ENCODE measurements around the gene DVL3.
A peak's percentile ranks its signal among the peaks of the same experiment; 100 is the strongest.
"Not testable (repeated sequence)": the region's sequence is repeated elsewhere in the genome, so short reads cannot be mapped to it uniquely, and the experiment has no call there.

DVL3 gene

DNA sequence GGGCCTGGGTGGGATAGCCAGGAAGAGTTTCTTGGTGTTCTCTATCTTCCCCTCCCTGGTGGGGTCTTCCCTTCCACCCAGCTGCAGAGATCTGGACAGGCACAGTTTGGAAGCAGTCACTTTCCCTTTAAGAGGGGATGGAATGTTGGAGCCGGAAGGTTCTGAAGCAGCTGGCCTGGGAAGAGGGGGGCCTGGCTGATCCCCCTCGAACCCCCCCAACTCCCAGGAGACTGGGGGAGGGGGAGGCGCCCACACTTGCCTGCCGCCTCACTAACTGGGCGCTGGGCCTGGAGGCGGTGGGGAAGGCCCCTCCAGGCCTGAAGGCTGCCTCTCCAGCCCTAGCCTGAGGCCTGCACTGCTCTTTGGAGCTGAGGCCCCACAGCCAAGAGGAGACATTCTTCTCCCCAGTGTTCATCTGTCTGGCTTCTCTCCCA, 1.4 kb downstream of the DVL3 start:
- DNase-seq (ENCODE audit: low read depth, low spot score): no peak
- TF ChIP-seq CTCF (IDR thresholded peaks at IDR 0.05; ENCODE audit: insufficient read depth, low read length, missing control alignments): no peak
- ChIA-PET CTCF (interaction anchor here (2.1 to 2.2 kb wide), 2 partner anchors 24 to 94 kb away, joined by 8 to 9 read pairs; partner anchors contain the start of gene EEF1AKMT4), POLR2A (interaction anchor here (1.0 to 2.4 kb wide), 6 partner anchors 12 to 36 kb away, joined by 3 to 11 read pairs (median 4); partner anchors contain the start of genes ABCF3 and EIF2B5)
- peak overlapping the region; percentile 94 for H3K4me3 ChIP-seq (ENCODE audit: low read depth, low read length)

- H3K4me3 ChIP-seq (ENCODE audit: low read depth, low read length): peak overlapping the region; percentile 94
- no peak for DNase-seq (ENCODE audit: low read depth, low spot score)
- ChIA-PET POLR2A (interaction anchor here (1.0 to 2.4 kb wide), 4 partner anchors 12 to 35 kb away, joined by 3 to 11 read pairs (median 4); partner anchors contain the start of gene ABCF3), CTCF (interaction anchor here (1.1 to 2.2 kb wide), 4 partner anchors 12 to 261 kb away, joined by 3 to 9 read pairs (median 6); partner anchors contain the start of gene EEF1AKMT4)
- no peak for TF ChIP-seq CTCF (IDR thresholded peaks at IDR 0.05; ENCODE audit: insufficient read depth, low read length, missing control alignments)
Observed at GRCh38 chr3:184157206-184157605, 2.0 kb downstream of the DVL3 start.

- CTCF ChIA-PET: interaction anchor here (1.1 to 2.1 kb wide), 4 partner anchors 13 to 263 kb away, joined by 3 to 9 read pairs (median 4); partner anchors contain the start of gene EEF1AKMT4
- POLR2A ChIA-PET: interaction anchor here (0.9 kb wide), 1 partner anchor 12 kb away, joined by 3 read pairs; no protein-coding TSS in a partner anchor
- H3K4me3 ChIP-seq (ENCODE audit: low read depth, low read length): no peak overlapping the region
- no peak for DNase-seq (ENCODE audit: low read depth, low spot score)
- no peak for TF ChIP-seq CTCF (IDR thresholded peaks at IDR 0.05; ENCODE audit: insufficient read depth, low read length, missing control alignments)
Observed at GRCh38 chr3:184158404-184158803, 3.2 kb downstream of the DVL3 start.

DNA sequence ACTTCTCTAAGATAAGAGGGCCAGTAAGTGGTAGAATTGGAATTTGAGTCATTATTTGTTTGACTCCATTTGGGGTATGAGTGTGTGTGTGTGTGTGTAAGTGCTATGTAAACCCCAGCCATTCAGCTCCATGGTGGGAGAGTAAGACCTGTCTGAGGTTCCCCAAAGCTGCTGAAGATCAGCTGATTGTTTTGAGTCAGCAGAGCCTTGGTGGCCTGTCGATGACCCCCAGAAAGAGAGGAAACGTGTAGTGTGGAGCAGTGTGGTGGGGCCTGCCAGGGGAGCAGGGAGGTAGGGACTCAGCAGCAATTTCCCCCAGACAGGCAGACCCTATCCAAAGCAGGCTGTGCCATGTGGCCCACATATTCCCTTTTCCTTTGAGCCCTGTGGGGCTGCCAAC, 5.3 kb downstream of the DVL3 start:
- DNase-seq (ENCODE audit: low read depth, low spot score): no peak
- POLR2A ChIA-PET: interaction anchor here (0.8 to 2.2 kb wide), 4 partner anchors 9 to 26 kb away, joined by 3 to 9 read pairs (median 6); partner anchors contain the start of gene ABCF3
- CTCF ChIA-PET: interaction anchor here (0.9 to 2.1 kb wide), 8 partner anchors 9 to 265 kb away, joined by 3 to 8 read pairs (median 4); partner anchors contain the start of genes AP2M1, EEF1AKMT4 and EIF2B5
- no peak overlapping the region; the same call in 1 of the 2 replicates for H3K4me3 ChIP-seq (ENCODE audit: low read depth, low read length)
- TF ChIP-seq CTCF (IDR thresholded peaks at IDR 0.05; ENCODE audit: insufficient read depth, low read length, missing control alignments): no peak

- H3K4me3 ChIP-seq (ENCODE audit: low read depth, low read length); POLR2A ChIA-PET; DNase-seq (ENCODE audit: low read depth, low spot score); CTCF ChIA-PET: not testable (repeated sequence)
Observed at GRCh38 chr3:184162571-184163070, 7.4 kb downstream of the DVL3 start.

- CTCF ChIA-PET: interaction anchor here (0.8 to 1.0 kb wide), 3 partner anchors 76 to 269 kb away, joined by 3 read pairs; no protein-coding TSS in a partner anchor
- POLR2A ChIA-PET: no interaction called here
- no peak for TF ChIP-seq CTCF (IDR thresholded peaks at IDR 0.05; ENCODE audit: insufficient read depth, low read length, missing control alignments)
- no peak for DNase-seq (ENCODE audit: low read depth, low spot score)
- no peak overlapping the region for H3K4me3 ChIP-seq (ENCODE audit: low read depth, low read length)
Observed at GRCh38 chr3:184164648-184165330, 9.6 kb downstream of the DVL3 start.
